ENCODE results near the gene BAZ2B. TPM values are rescaled to one million over a fixed set of nuclear protein-coding genes. Genes with fewer than 3 reads are reported as not detected.

Gene BAZ2B
- total RNA-seq, 3 donors from 2014 or later, result 58.9 to 98.1 (median 72.5) TPM

- TF ChIP-seq CTCF (IDR thresholded peaks at IDR 0.05), result no peak
- Histone ChIP-seq H3K9me3 (no peaks in the 10 kb centered on the region), H3K4me3 (no peak overlapping the region), H3K4me1 (ENCODE audit: low read depth) (peaks cover 9% of the 10 kb centered on the region), H3K36me3 (ENCODE audit: low read depth) (no peaks in the 10 kb centered on the region)
- intact Hi-C loops (cut with DNase I, micrococcal nuclease), result no loop called here
- ATAC-seq (peak; percentile 86), DNase-seq (peak in 1 of 3 donors; percentile 70)
Measured at GRCh38 chr2:159585622-159586021, 30.7 kb downstream of the BAZ2B start.

- no peak for ATAC-seq
- H3K4me3 ChIP-seq, result no peak overlapping the region
- no peaks in the 10 kb centered on the region for H3K9me3 ChIP-seq
- no peak for DNase-seq
- H3K4me1 ChIP-seq (ENCODE audit: low read depth), result peaks cover 9% of the 10 kb centered on the region
- no peak for TF ChIP-seq CTCF (IDR thresholded peaks at IDR 0.05)
- intact Hi-C loops (cut with DNase I, micrococcal nuclease), result no loop called here
- no peaks in the 10 kb centered on the region for H3K36me3 ChIP-seq (ENCODE audit: low read depth)
Measured at GRCh38 chr2:159584796-159585195, 31.6 kb downstream of the BAZ2B start.

- intact Hi-C loops (cut with DNase I, micrococcal nuclease), result no loop called here
- ATAC-seq, result no peak
- no peak for DNase-seq
- Histone ChIP-seq H3K4me3 (no peak overlapping the region), H3K36me3 (ENCODE audit: low read depth) (no peaks in the 10 kb centered on the region), H3K9me3 (no peaks in the 10 kb centered on the region), H3K4me1 (ENCODE audit: low read depth) (no peaks in the 10 kb centered on the region)
- no peak for TF ChIP-seq CTCF (IDR thresholded peaks at IDR 0.05)
Measured at GRCh38 chr2:159573846-159574606, 42.3 kb downstream of the BAZ2B start.

- Histone ChIP-seq H3K4me3 (no peak overlapping the region), H3K36me3 (ENCODE audit: low read depth) (no peaks in the 10 kb centered on the region), H3K4me1 (ENCODE audit: low read depth) (no peaks in the 10 kb centered on the region), H3K9me3 (no peaks in the 10 kb centered on the region)
- intact Hi-C loops (cut with DNase I, micrococcal nuclease), result no loop called here
- DNase-seq (no peak), ATAC-seq (no peak)
- no peak for TF ChIP-seq CTCF (IDR thresholded peaks at IDR 0.05)
Measured at GRCh38 chr2:159573294-159573693, 43.1 kb downstream of the BAZ2B start.

GRCh38 chr2:159572459-159572858 lies 43.9 kb downstream of the BAZ2B start:
- Histone ChIP-seq H3K36me3 (ENCODE audit: low read depth) (no peaks in the 10 kb centered on the region), H3K4me3 (no peak overlapping the region), H3K9me3 (no peaks in the 10 kb centered on the region), H3K4me1 (ENCODE audit: low read depth) (no peaks in the 10 kb centered on the region)
- ATAC-seq (no peak), DNase-seq (no peak)
- TF ChIP-seq CTCF (IDR thresholded peaks at IDR 0.05), result no peak
- intact Hi-C loops (cut with DNase I, micrococcal nuclease), result no loop called here
